Fibroblast of the aortic adventitia (primary cell): ENCODE data around the gene IL22. TPM values are rescaled to one million over a fixed set of nuclear protein-coding genes. Genes with fewer than 3 reads are reported as not detected.

ENCODE experiments used
- DNase-seq: peaks from one replicate; pipeline ENCODE4 v3.0.0-alpha.2; 2010; ENCODE audit warnings: low read depth
- H3K4me3 ChIP-seq: 2 replicates; pipeline ENCODE4 v1.5.1; 2011; ENCODE audit warnings: low read depth, mild to moderate bottlenecking, control low read depth, low read length, moderate library complexity
- total RNA-seq: library from RNA; depleted of rRNA; stranded (reverse); fragments of >200 nt; gene quantifications from 2 replicates; pipeline ENCODE4 v1.2.3, GENCODE V29; 2012; ENCODE audit warnings: low replicate concordance
- TF ChIP-seq, protein P1 (sequence below): IDR thresholded peaks from 2 replicates; pipeline ENCODE4 v1.5.1; 2011; ENCODE audit warnings: mild to moderate bottlenecking, low read length, control low read depth, inconsistent platforms; ENCODE audit not compliant: insufficient read depth

IL22 gene
- total RNA-seq, 1 donor, result not detected

DNA sequence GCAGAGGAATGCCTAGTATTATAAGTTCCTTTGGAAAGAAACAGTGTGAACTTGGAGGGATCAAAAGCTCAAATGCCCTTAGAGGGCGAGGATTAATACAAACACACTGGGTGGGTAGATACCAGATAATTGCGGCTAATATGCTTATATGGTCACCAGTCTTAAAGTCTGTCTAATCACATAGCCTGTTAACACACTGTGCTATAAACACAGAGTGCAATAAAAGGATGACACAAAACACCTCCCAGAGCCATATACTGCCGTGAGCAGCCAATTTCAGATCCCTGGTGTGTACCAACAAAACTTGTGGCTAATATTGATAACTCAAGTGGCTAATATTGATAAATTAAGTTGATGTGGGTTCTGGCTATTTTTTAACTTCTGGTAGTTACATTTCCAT, 26.0 kb downstream of the IL22 start:
- H3K4me3 ChIP-seq, result no peak overlapping the region
- no peak for DNase-seq
- TF ChIP-seq, protein P1, sequence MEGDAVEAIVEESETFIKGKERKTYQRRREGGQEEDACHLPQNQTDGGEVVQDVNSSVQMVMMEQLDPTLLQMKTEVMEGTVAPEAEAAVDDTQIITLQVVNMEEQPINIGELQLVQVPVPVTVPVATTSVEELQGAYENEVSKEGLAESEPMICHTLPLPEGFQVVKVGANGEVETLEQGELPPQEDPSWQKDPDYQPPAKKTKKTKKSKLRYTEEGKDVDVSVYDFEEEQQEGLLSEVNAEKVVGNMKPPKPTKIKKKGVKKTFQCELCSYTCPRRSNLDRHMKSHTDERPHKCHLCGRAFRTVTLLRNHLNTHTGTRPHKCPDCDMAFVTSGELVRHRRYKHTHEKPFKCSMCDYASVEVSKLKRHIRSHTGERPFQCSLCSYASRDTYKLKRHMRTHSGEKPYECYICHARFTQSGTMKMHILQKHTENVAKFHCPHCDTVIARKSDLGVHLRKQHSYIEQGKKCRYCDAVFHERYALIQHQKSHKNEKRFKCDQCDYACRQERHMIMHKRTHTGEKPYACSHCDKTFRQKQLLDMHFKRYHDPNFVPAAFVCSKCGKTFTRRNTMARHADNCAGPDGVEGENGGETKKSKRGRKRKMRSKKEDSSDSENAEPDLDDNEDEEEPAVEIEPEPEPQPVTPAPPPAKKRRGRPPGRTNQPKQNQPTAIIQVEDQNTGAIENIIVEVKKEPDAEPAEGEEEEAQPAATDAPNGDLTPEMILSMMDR, result no peak

DNA sequence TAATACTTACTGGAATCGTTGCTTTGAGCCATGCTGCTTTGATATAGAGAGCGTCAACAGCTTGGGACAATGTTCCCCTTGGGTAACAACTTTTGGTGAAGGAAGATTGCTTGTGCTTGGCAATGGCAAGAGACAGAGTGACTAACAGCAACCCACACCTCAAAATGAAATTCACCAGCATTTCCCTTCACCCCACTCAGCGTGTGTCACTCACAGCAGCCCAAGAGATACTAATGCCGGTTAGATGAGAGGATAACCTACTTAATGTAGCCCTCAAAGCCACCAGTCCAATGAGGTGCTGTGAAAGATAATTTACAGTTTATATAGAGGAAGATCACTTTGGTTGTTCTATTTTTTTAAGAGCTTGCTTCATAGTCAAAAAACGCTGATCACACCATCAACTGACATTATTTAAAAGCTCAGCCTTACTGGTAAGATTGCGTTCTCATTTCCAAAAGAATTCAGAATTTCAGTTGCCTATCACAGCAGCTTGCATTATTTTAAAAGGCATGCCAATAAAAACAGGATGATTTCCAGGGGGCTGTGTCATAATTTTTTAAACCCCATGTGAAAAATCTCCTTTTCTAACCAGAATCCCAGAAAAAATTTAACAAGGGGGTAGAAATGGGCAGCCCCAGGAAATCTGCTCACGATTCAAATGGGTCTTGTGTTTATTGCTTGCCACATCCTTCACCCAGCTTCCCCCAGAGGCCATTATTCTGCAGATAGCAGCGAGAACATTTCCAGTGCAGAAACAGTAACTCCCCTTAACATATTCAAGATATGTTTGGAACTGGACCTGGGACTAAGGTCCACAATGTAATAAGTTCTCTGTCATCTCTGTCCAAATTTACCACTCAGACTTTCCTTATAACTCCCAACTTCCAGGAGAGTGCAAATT, 27.6 kb downstream of the IL22 start, which contains the start of gene IL26:
Gene IL26 (minus strand): TSS at position 235 of the 901 bp plus-strand sequence. CDS start 54 bp downstream, at position 181.
- peak; percentile 29 for DNase-seq
- no peak within 1 kb of the TSS for H3K4me3 ChIP-seq

DNA sequence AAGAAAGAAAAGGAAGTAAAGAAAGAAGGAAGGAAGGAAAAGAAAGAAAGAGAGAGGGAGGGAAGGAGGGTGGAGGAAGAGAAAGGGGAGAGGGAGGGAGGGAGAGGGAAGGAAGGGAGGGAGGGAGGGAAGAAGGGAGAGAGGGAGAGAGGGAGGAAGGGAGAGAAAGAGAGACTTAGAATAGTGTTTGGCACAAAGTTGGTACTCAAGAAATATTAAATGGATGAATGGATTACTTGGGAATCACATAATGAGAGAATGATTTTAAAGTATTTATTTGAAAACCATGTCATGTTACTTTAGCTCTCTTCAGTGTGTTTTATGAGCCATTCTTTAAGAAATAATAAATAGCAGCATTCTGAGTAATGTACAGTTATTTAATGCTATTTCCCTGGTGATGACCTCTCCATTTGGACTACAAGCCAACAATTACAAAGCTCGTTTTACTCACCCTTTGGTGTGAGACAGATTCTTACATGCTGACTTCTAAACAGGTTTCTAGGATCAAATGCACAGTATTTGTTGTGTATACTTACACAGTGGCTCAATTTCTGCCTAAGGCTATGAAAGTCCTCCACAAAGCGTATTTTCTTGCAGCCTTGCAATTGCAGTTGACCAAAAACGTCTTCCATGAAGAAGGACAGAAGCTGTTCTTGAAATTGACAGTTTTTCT, 28.7 kb downstream of the IL22 start:
- peak; percentile 71 for DNase-seq
- H3K4me3 ChIP-seq, result no peak overlapping the region
- TF ChIP-seq, protein P1, result no peak

More for the DNA sequence above, 27.6 kb downstream of the IL22 start, which contains the start of gene IL26:
- TF ChIP-seq, protein P1, result no peak

DNA sequence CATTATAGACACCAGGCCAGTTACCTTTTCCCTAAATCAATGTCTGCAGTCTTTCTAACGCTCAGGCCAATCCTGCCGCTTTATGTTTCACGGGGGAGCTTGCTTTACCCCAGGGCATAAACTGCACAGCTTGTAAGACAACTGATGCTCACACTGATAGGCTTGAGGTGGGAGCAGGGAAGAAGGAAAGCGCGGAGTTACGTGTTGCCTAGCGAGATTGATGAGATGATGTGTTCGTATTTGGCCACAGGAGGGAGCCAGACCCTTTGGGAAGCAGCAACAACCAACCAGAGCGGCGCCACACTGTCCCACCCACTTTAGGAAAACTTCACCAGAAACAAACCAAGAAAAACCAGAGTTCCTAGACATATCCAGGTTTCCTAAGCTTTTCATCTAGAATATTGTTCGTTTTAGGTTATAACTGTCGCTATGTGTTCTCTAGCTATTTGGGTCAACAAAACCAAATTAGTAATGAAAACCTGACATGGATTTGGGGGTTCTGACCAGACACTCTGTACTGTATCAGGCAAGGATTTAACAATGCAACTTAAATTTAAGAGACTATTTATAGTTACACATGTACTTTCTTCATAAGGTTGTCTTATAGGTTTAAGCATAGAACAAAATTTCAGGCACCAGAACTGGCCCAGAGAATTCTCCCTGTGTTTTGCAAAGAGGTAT, 30.2 kb downstream of the IL22 start:
- TF ChIP-seq, protein P1, result peak; percentile 86
- peak overlapping the region; percentile 32 for H3K4me3 ChIP-seq
- DNase-seq, result peak; percentile 93

DNA sequence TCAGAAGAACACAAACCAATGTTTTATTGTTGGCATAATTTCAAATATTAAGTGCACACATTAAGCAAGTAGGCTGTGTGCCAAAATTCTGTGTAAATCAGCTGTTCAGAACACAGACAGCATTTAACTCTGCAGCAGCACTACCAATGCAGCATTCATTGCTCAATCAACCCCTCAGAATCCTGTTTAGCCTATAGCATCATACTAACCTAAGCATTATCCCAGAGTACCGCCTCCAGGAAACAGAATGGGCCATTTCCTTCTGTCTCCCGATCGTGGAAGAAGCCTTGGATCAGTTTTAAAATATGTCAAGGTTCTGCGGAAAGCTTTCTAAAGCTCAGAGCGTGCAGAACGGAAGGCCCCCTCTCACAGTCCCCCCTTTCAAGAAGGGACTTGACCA, 31.1 kb downstream of the IL22 start:
- H3K4me3 ChIP-seq, result peak overlapping the region; percentile 4
- DNase-seq, result peak; percentile 34
- TF ChIP-seq, protein P1, result no peak

DNA sequence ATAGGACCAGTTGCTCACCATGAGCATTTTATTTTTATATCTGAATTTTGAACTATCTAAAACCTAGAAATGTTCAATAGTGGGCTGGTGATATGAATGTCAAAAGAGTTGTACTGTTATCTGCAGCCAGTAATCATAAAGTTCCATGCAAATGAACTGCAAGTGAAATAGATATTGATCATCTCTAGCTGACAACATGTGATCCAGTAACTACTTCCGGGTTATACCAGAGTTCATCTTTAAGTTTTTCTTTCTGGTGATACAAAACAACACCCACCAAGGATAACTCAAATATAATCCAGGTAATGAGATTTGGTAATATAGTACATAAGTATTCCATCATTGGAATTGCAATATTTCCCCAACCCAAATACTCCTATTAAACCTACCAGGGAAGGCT, 31.9 kb downstream of the IL22 start:
- TF ChIP-seq, protein P1, result no peak
- no peak for DNase-seq
- no peak overlapping the region for H3K4me3 ChIP-seq
